Activated B cell treated with CpG ODN at 0.5 μM for 24 hours (primary cell): ENCODE data around the gene FAR1. TPM values are rescaled to one million over a fixed set of nuclear protein-coding genes. Genes with fewer than 3 reads are reported as not detected.

Experiments used
- ATAC-seq: fragments of 200-7000 bp; cut with Tn5 transposase; one replicate; pipeline ENCODE4 v1.10.0; 2021; ENCODE audit warnings: low read depth, mild to moderate bottlenecking, moderate library complexity
- CTCF ChIA-PET: fragments of 350-600 bp; sonication (Branson Sonifier 250); formaldehyde crosslinking; loops from one replicate; lab custom pipeline; 2021; ENCODE audit warnings: antibody characterized with exemption; lab: Charles Lee
- POLR2A ChIA-PET: fragments of 350-600 bp; sonication (Branson Sonifier 250); formaldehyde crosslinking; loops from one replicate; lab custom pipeline; 2021; ENCODE audit warnings: antibody characterized with exemption; lab: Charles Lee
- DNase-seq: peaks from one replicate; pipeline ENCODE4 v3.0.0; 2022
- H3K27ac Mint-ChIP-seq: one replicate; pipeline ENCODE4 v1.8.0; 2020; ENCODE audit warnings: mixed read lengths
- H3K27me3 Mint-ChIP-seq: one replicate; pipeline ENCODE4 v1.8.0; 2021; ENCODE audit warnings: mixed read lengths
- H3K36me3 Mint-ChIP-seq: one replicate; pipeline ENCODE4 v1.8.0; 2021; ENCODE audit warnings: low read depth, mixed read lengths
- H3K4me1 Mint-ChIP-seq: one replicate; pipeline ENCODE4 v1.8.0; 2021; ENCODE audit warnings: mixed read lengths
- H3K4me3 Mint-ChIP-seq: one replicate; pipeline ENCODE4 v1.8.0; 2020; ENCODE audit warnings: mild to moderate bottlenecking, mixed read lengths
- H3K9me3 Mint-ChIP-seq: one replicate; pipeline ENCODE4 v1.8.0; 2020; ENCODE audit warnings: mixed read lengths
- CTCF ChIP-seq: fragments of 200-600 bp; IDR thresholded peaks from one replicate; pipeline ENCODE4 v1.8.0; 2022; ENCODE audit warnings: antibody characterized with exemption, mild to moderate bottlenecking
- intact Hi-C: fragments of 100-400 bp; cut with micrococcal nuclease; formaldehyde crosslinking; loops from one replicate; pipeline ENCODE4 v1.15.1; 2024
- total RNA-seq: library from RNA; stranded (reverse); gene quantifications from 2 replicates; pipeline ENCODE4 v1.2.3, GENCODE V29; 2022

FAR1 gene
- total RNA-seq, 1 donor from 2014 or later: 48.4 TPM

GRCh38 chr11:13664351-13664750 lies 4.1 kb upstream of the FAR1 start:
- Mint-ChIP-seq H3K27ac (no peak overlapping the region), H3K4me3 (no peak overlapping the region), H3K27me3 (peaks cover 7% of the 10 kb centered on the region), H3K9me3 (peaks cover 8% of the 10 kb centered on the region), H3K36me3 (peaks cover 7% of the 10 kb centered on the region), H3K4me1 (peaks cover 15% of the 10 kb centered on the region)
- intact Hi-C loops: loop anchor here (10.0 kb wide), 1 partner anchor 1450 kb away; the partner anchor contains the start of gene INSC
- DNase-seq (no peak), ATAC-seq (no peak)
- CTCF ChIA-PET: no interaction called here
- TF ChIP-seq CTCF: no peak
- POLR2A ChIA-PET: no interaction called here

- H3K36me3 Mint-ChIP-seq: peaks cover 11% of the 10 kb centered on the region
- CTCF ChIA-PET: interaction anchor here (1.1 kb wide), 1 partner anchor 9 kb away, joined by 3 read pairs; no protein-coding TSS in a partner anchor
- no peak overlapping the region for H3K27ac Mint-ChIP-seq
- H3K9me3 Mint-ChIP-seq: no peaks in the 10 kb centered on the region
- POLR2A ChIA-PET: interaction anchor here (2.6 kb wide), 1 partner anchor 203 kb away, joined by 21 read pairs; the partner anchor contains the start of gene BTBD10
- TF ChIP-seq CTCF: no peak
- ATAC-seq (no peak), DNase-seq (no peak)
- intact Hi-C loops: loop anchor here (5.0 to 10.0 kb wide), 4 partner anchors 856 to 1448 kb away; partner anchors contain the start of genes CYP2R1, INSC and PSMA1
- H3K4me3 Mint-ChIP-seq: no peak overlapping the region
- H3K27me3 Mint-ChIP-seq: peaks cover 7% of the 10 kb centered on the region
- peaks cover 31% of the 10 kb centered on the region for H3K4me1 Mint-ChIP-seq
Measured at GRCh38 chr11:13666708-13667107, 1.8 kb upstream of the FAR1 start.

- CTCF ChIA-PET: interaction anchor here (0.9 to 1.4 kb wide), 3 partner anchors 9 to 641 kb away, joined by 3 to 4 read pairs (median 4); no protein-coding TSS in a partner anchor
- peaks cover 11% of the 10 kb centered on the region for H3K36me3 Mint-ChIP-seq
- DNase-seq: no peak
- H3K9me3 Mint-ChIP-seq: no peaks in the 10 kb centered on the region
- POLR2A ChIA-PET: interaction anchor here (0.6 to 2.6 kb wide), 3 partner anchors 204 to 1224 kb away, joined by 3 to 21 read pairs (median 5); partner anchors contain the start of genes BTBD10 and CYP2R1
- TF ChIP-seq CTCF: no peak
- no peak for ATAC-seq
- H3K4me3 Mint-ChIP-seq: peak overlapping the region; percentile 81
- H3K4me1 Mint-ChIP-seq: peaks cover 35% of the 10 kb centered on the region
- H3K27ac Mint-ChIP-seq: peak overlapping the region; percentile 62
- peaks cover 7% of the 10 kb centered on the region for H3K27me3 Mint-ChIP-seq
- intact Hi-C loops: loop anchor here (5.0 to 10.0 kb wide), 4 partner anchors 855 to 1448 kb away; partner anchors contain the start of genes CYP2R1, INSC and PSMA1
Measured at GRCh38 chr11:13667245-13667644, 1.2 kb upstream of the FAR1 start.

- DNase-seq: no peak
- ChIA-PET CTCF (interaction anchor here (0.9 to 1.4 kb wide), 3 partner anchors 8 to 641 kb away, joined by 3 to 4 read pairs (median 4); no protein-coding TSS in a partner anchor), POLR2A (interaction anchor here (0.6 to 2.6 kb wide), 3 partner anchors 204 to 1224 kb away, joined by 3 to 21 read pairs (median 5); partner anchors contain the start of genes BTBD10 and CYP2R1)
- Mint-ChIP-seq H3K4me3 (peak overlapping the region; percentile 81), H3K27ac (peak overlapping the region; percentile 62), H3K36me3 (peaks cover 11% of the 10 kb centered on the region), H3K27me3 (peaks cover 7% of the 10 kb centered on the region), H3K9me3 (no peaks in the 10 kb centered on the region), H3K4me1 (peaks cover 39% of the 10 kb centered on the region)
- no peak for TF ChIP-seq CTCF
- no peak for ATAC-seq
- intact Hi-C loops: loop anchor here (1.0 to 10.0 kb wide), 9 partner anchors 204 to 1447 kb away; partner anchors contain the start of genes BTBD10, COPB1, CYP2R1 and INSC
Measured at GRCh38 chr11:13667795-13668101, 720 bp upstream of the FAR1 start.

- Mint-ChIP-seq H3K27ac (peak overlapping the region; percentile 92), H3K27me3 (peaks cover 1% of the 10 kb centered on the region), H3K4me3 (peak overlapping the region; percentile 98), H3K9me3 (no peaks in the 10 kb centered on the region), H3K36me3 (peaks cover 11% of the 10 kb centered on the region), H3K4me1 (peaks cover 44% of the 10 kb centered on the region)
- TF ChIP-seq CTCF: no peak
- CTCF ChIA-PET: no interaction called here
- intact Hi-C loops: loop anchor here (1.0 to 10.0 kb wide), 10 partner anchors 11 to 1446 kb away; partner anchors contain the start of genes BTBD10, COPB1, CYP2R1 and INSC
- DNase-seq (no peak), ATAC-seq (peak; percentile 4)
- POLR2A ChIA-PET: interaction anchor here (0.8 to 2.6 kb wide), 5 partner anchors 12 to 1223 kb away, joined by 3 to 21 read pairs (median 4); partner anchors contain the start of genes BTBD10 and CYP2R1
Measured at GRCh38 chr11:13668957-13669521, 571 bp downstream of the FAR1 start.
